ENCODE results near the gene ARHGAP32.
"Not testable (repeated sequence)": the region's sequence is repeated elsewhere in the genome, so short reads cannot be mapped to it uniquely, and the experiment has no call there.

Gene ARHGAP32

DNA sequence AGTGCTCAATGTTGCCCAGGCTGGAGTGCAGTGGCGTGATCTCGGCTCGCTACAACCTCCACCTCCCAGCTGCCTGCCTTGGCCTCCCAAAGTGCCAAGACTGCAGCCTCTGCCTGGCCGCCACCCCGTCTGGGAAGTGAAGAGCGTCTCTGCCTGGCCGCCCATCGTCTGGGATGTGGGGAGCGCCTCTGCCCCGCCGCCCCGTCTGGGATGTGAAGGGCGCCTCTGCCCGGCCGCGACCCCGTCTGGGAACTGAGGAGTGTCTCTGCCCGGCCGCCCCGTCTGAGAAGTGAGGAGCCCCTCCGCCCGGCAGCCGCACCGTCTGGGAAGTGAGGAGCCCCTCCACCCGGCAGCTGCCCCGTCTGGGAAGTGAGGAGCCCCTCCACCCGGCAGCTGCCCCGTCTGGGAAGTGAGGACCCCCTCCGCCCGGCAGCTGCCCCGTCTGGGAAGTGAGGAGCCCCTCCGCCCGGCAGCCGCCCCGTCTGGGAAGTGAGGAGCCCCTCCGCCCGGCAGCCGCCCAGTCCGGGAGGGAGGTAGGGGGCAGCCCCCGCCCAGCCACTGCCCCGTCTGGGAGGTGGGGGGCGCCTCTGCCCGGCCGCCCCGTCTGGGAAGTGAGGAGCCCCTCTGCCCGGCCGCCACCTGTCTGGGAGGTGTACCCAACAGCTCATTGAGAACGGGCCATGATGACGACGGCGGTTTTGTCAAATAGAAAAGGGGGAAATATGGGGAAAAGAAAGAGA, 63.1 kb downstream of the ARHGAP32 start:
- H3K9me3 ChIP-seq (ENCODE audit: low read length); H3K4me1 ChIP-seq (ENCODE audit: insufficient read depth, low read length); H3K27me3 ChIP-seq (ENCODE audit: insufficient read depth, low read length); H3K4me3 ChIP-seq (ENCODE audit: low read length); H2AFZ ChIP-seq (ENCODE audit: low read depth, low read length); H3K36me3 ChIP-seq (ENCODE audit: insufficient read depth, low read length): not testable (repeated sequence)

DNA sequence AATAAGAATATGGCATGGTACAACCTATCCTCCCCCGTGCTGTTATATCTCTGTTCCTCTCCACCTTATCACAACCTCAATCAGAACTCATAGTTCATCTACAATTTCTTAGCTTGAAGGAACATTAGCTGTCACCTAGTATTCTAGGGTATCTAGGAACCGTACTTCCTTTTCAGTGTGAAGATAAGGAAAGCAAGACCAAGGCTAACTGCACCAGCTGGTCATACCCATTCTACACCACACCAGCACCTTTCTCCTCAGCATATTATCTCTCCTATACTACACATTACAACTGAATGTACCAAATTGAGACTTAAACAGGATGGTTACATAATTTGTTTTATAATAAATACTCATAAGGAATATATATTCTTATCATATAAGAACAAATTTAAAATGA, 73.1 kb downstream of the ARHGAP32 start:
- Histone ChIP-seq H3K4me1 (ENCODE audit: insufficient read depth, low read length) (peaks cover 3% of the 10 kb centered on the region), H3K36me3 (ENCODE audit: insufficient read depth, low read length) (peaks cover 21% of the 10 kb centered on the region), H3K4me3 (ENCODE audit: low read length) (no peak overlapping the region), H3K9me3 (ENCODE audit: low read length) (no peaks in the 10 kb centered on the region), H3K27me3 (ENCODE audit: insufficient read depth, low read length) (no peaks in the 10 kb centered on the region), H2AFZ (ENCODE audit: low read depth, low read length) (no peak overlapping the region)

DNA sequence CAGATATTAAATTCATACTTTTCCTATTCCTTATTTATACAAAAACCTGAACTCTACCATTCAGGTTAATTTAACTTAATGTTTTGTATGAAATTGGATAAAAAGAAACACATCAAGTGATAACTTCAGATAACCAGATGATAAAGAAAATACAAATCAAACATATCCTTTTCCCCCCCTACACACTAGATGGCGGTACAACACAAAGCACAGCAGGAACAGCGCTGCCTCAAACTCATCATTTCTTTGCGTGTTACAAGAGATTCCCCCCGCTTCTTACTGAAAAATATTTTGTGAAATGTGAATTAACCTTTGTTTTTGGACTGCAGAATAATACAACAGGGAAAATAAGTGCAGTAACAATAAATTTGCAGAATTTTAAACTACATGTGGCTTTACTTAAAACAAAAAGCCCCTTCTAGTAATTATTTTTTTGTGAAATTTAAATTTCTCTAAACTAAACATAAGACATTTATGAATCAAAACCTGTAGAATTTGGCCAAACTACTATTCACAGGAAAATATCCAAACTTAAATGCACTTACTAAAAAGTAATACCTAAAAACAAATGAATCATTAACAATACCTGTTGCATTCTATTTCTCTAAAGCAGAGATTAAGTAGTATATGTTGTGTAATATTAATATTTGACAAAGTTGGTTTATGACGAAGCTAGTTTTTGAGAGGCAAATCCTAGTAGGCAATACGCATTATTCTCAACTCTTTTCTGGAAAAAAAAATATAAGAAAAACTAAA, 74.4 kb downstream of the ARHGAP32 start:
- H3K4me1 ChIP-seq (ENCODE audit: insufficient read depth, low read length), result peaks cover 3% of the 10 kb centered on the region
- H3K36me3 ChIP-seq (ENCODE audit: insufficient read depth, low read length), result peaks cover 14% of the 10 kb centered on the region
- no peak overlapping the region for H2AFZ ChIP-seq (ENCODE audit: low read depth, low read length)
- H3K9me3 ChIP-seq (ENCODE audit: low read length), result no peaks in the 10 kb centered on the region
- no peak overlapping the region for H3K4me3 ChIP-seq (ENCODE audit: low read length)
- no peaks in the 10 kb centered on the region for H3K27me3 ChIP-seq (ENCODE audit: insufficient read depth, low read length)

DNA sequence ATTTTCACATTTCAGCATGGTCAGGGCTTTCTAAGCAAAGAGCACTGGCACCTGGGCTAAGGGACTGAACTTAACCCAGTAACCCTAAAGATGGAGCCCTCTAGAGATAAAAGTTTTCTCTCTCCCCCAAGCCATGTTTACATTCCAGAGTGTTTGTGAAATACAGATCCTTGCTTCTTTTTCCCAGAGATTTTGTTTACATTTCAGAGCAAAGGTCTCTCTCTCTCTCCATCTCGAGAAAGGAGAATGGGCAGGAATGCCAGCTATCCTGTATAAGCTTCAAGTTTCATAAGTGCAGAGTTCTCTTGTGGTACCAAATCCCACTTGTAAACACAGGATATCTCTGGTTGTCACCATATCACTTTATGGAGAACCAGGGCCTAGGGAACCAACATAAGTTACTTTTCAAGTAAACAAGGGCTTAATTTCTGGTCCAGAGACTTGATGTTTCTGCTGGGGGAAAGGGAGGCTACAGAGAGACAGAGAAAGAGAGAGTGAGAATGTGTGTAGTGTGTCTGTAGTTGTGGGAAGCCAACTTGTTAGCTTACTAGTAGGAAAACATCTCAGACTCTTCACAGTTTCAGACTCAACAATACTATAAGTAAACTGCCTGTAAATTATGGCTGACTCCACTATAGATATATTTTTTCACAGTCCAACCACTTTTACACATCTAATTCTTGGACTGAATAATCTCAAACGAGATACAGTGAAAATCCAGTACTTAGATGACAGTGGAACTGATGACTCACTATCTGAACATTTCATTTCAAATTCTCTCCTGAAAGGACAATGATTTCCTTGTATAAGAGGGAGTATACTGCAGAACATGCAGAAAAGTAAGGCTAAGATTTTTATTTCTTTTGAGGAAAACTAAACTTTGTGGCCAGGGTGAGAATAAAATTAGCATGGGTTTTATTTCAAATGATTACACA, 76.2 kb downstream of the ARHGAP32 start:
- Histone ChIP-seq H3K9me3 (ENCODE audit: low read length) (no peaks in the 10 kb centered on the region), H3K27me3 (ENCODE audit: insufficient read depth, low read length) (no peaks in the 10 kb centered on the region), H3K36me3 (ENCODE audit: insufficient read depth, low read length) (peaks cover 12% of the 10 kb centered on the region), H2AFZ (ENCODE audit: low read depth, low read length) (no peak overlapping the region), H3K4me1 (ENCODE audit: insufficient read depth, low read length) (peaks cover 3% of the 10 kb centered on the region), H3K4me3 (ENCODE audit: low read length) (no peak overlapping the region)

DNA sequence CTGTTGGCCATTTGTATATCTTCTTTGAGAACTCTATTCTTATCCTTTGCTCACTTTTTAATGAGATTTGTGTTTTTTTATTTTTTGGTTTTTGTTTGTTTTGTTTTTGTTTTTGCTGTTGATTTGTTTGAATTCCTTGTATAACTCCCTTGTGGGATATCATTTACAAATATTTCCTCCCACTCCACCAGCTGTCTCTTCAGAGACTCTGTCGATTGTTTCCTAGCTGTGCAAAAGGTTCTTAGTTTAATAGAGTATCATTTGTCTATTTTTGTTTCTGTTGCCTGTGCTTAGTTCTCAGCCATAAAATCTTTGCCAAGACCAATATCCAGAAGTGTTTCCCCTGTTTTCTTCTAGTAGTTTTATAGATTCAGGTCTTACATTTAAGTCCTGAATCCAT, 82.4 kb downstream of the ARHGAP32 start:
- Histone ChIP-seq H3K4me1 (ENCODE audit: insufficient read depth, low read length) (peaks cover under 1% of the 10 kb centered on the region), H3K36me3 (ENCODE audit: insufficient read depth, low read length) (peaks cover 4% of the 10 kb centered on the region), H3K27me3 (ENCODE audit: insufficient read depth, low read length) (no peaks in the 10 kb centered on the region), H3K4me3 (ENCODE audit: low read length) (no peak overlapping the region), H3K9me3 (ENCODE audit: low read length) (peaks cover 5% of the 10 kb centered on the region), H2AFZ (ENCODE audit: low read depth, low read length) (no peak overlapping the region)

DNA sequence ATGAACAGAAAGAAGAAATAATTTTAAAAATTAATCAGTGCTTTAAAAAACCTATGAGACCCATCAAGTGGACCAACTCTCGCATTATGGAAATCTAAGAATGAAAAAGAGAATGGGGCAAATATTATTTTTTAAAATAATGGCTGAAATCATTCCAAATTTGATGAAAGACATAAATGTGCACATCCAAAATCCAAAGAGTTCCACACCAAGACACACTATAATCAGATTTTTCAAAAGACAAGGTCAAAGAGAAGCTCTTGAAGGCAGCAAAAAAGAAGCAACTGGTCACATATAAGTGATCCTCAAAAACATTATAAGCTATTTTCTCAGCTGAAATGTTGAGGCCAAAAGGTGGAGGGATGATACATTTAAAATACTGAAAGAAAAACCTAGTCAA, 85.3 kb downstream of the ARHGAP32 start:
- H2AFZ ChIP-seq (ENCODE audit: low read depth, low read length), result no peak overlapping the region
- H3K27me3 ChIP-seq (ENCODE audit: insufficient read depth, low read length), result no peaks in the 10 kb centered on the region
- H3K9me3 ChIP-seq (ENCODE audit: low read length), result peaks cover 9% of the 10 kb centered on the region
- H3K36me3 ChIP-seq (ENCODE audit: insufficient read depth, low read length), result no peaks in the 10 kb centered on the region
- H3K4me1 ChIP-seq (ENCODE audit: insufficient read depth, low read length), result peaks cover under 1% of the 10 kb centered on the region
- H3K4me3 ChIP-seq (ENCODE audit: low read length), result no peak overlapping the region

DNA sequence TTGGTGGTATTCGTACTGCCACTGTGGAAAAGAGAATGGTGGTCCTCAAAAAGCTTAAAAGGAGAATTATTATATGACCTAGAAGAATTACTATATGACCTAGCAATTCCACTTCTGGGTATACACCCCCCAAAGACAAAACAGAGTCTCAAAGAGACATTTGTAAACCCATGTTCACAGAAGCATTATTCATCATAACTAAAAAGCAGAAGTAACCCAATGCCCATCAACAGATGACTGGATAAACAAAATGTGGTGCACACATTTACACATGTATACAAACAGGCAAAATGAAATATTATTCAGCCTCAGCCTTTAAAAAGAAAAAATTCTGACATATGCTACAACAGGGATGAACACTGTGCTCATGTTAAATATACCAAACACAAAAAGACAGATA, 89.4 kb downstream of the ARHGAP32 start:
- Histone ChIP-seq H3K9me3 (ENCODE audit: low read length) (peaks cover 7% of the 10 kb centered on the region), H3K36me3 (ENCODE audit: insufficient read depth, low read length) (no peaks in the 10 kb centered on the region), H2AFZ (ENCODE audit: low read depth, low read length) (no peak overlapping the region), H3K4me3 (ENCODE audit: low read length) (no peak overlapping the region), H3K27me3 (ENCODE audit: insufficient read depth, low read length) (no peaks in the 10 kb centered on the region), H3K4me1 (ENCODE audit: insufficient read depth, low read length) (peaks cover 3% of the 10 kb centered on the region)

DNA sequence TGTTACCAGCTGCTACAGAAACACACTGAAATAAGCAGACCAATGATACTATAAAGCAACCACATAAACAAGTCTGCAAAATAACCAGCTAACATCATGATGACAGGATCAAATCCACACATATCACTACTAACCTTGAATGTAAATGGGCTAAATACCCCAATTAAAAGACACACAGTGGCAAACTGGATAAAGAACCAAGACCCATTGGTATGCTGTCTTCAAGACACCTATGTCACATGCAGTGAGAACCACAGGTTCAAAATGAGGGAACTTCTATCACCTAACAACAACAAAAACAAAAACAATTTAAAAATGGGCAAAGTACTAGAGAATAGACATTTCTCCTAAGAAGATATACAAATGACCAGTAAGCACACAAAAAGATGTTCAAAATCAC, 89.9 kb downstream of the ARHGAP32 start:
- peaks cover 3% of the 10 kb centered on the region for H3K4me1 ChIP-seq (ENCODE audit: insufficient read depth, low read length)
- no peaks in the 10 kb centered on the region for H3K36me3 ChIP-seq (ENCODE audit: insufficient read depth, low read length)
- no peak overlapping the region for H2AFZ ChIP-seq (ENCODE audit: low read depth, low read length)
- H3K4me3 ChIP-seq (ENCODE audit: low read length), result no peak overlapping the region
- H3K27me3 ChIP-seq (ENCODE audit: insufficient read depth, low read length), result no peaks in the 10 kb centered on the region
- H3K9me3 ChIP-seq (ENCODE audit: low read length), result peaks cover 7% of the 10 kb centered on the region

DNA sequence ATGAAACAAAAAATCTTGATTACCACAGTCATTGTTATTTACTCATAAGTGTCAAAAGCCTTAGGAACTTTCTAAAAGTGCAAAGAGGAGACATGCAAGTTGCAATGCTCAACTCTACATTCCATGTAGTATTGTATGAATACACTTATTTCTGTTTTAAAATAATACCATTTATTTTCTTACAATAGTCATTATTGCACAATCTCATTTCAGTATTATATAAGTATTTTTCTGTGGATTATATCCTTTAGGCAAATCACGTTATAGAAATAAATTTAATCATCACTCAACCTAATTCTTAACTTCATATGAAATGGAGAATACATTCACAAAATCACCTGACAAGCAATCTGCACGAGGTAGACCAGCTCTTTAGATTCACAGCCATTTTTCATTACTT, 98.8 kb downstream of the ARHGAP32 start:
- no peak overlapping the region for H2AFZ ChIP-seq (ENCODE audit: low read depth, low read length)
- no peak overlapping the region for H3K4me3 ChIP-seq (ENCODE audit: low read length)
- H3K27me3 ChIP-seq (ENCODE audit: insufficient read depth, low read length), result no peaks in the 10 kb centered on the region
- H3K36me3 ChIP-seq (ENCODE audit: insufficient read depth, low read length), result peaks cover 10% of the 10 kb centered on the region
- no peaks in the 10 kb centered on the region for H3K4me1 ChIP-seq (ENCODE audit: insufficient read depth, low read length)
- H3K9me3 ChIP-seq (ENCODE audit: low read length), result no peaks in the 10 kb centered on the region

DNA sequence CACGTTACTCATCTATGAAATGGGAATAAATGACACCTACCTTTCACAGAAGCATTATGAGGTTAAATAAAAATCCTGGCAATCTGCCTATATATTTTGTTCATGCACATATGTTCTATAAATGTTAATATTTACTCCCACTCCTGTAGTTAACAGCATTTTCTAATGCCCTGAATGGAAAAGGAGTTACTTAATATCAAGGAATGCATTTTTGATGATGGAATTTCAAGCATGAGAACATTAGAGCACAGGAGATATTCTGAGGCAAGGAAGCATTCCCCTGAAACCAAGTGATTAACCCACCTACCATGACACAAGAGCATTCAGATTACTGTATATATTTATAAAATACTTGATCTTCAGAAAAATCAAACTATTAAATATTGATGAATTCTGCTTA, 102.1 kb downstream of the ARHGAP32 start:
- no peaks in the 10 kb centered on the region for H3K27me3 ChIP-seq (ENCODE audit: insufficient read depth, low read length)
- H2AFZ ChIP-seq (ENCODE audit: low read depth, low read length), result no peak overlapping the region
- H3K36me3 ChIP-seq (ENCODE audit: insufficient read depth, low read length), result peaks cover 16% of the 10 kb centered on the region
- no peak overlapping the region for H3K4me3 ChIP-seq (ENCODE audit: low read length)
- H3K9me3 ChIP-seq (ENCODE audit: low read length), result no peaks in the 10 kb centered on the region
- no peaks in the 10 kb centered on the region for H3K4me1 ChIP-seq (ENCODE audit: insufficient read depth, low read length)

DNA sequence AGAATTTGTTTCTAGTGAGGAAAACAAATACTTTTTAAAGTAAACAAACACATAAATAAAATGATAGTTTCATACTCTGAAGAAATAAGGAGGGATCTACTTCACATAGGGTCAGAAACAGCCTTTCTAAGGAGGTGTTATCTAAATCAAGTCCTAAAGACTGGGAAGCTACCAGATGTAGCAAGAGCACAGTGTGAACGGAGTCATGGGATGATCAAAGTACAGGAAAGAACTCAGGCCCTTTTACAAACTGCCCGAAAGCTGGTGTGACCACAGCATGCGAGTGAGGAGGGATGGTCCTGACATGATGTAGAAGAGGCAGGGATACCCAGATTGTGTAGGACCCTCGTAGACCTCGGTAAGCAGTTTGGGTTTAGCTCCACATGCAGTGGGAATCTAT, 102.8 kb downstream of the ARHGAP32 start:
- Histone ChIP-seq H3K9me3 (ENCODE audit: low read length) (peaks cover 3% of the 10 kb centered on the region), H3K4me3 (ENCODE audit: low read length) (no peak overlapping the region), H2AFZ (ENCODE audit: low read depth, low read length) (no peak overlapping the region), H3K36me3 (ENCODE audit: insufficient read depth, low read length) (peaks cover 18% of the 10 kb centered on the region), H3K4me1 (ENCODE audit: insufficient read depth, low read length) (no peaks in the 10 kb centered on the region), H3K27me3 (ENCODE audit: insufficient read depth, low read length) (no peaks in the 10 kb centered on the region)

DNA sequence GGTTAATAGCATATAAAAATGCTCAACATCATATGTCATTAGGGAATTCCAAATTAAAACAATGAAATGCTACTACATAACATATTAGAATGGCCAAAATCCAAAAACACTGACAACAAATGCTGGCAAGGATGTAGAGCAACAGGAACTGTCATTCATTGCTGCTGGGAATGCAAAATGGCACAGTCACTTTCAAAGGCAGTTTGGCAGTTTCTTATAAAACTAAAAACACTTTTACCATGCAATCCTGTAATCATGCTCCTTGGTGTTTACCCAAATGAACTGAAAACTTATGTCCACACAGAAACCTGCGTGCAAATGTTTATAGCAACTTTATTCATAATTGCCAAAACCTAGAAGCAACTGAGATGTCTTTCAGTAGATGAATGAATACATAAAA, 105.1 kb downstream of the ARHGAP32 start:
- H3K4me3 ChIP-seq (ENCODE audit: low read length), result no peak overlapping the region

DNA sequence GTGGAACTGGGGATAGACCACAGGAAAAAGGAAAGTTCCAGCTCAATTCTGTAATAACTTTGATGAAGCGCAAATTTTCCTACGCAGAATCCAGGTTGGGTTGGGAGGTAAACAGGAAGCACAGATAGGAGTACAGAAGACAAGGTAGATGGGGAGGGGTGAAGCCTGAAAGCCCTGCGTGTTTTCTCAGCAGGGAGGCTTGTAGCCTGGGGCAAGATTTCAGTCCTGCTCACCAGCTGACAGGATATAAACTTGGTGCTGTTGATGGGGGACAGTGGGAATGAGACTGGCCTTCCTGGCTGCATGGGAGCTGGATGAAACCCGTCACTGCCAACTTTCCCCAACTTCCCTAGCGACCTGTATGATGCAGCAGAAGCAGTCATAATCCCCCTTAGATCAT, 114.9 kb downstream of the ARHGAP32 start:
- Histone ChIP-seq H3K9me3 (ENCODE audit: low read length) (peaks cover 3% of the 10 kb centered on the region), H3K36me3 (ENCODE audit: insufficient read depth, low read length) (no peaks in the 10 kb centered on the region), H3K4me1 (ENCODE audit: insufficient read depth, low read length) (no peaks in the 10 kb centered on the region), H3K4me3 (ENCODE audit: low read length) (no peak overlapping the region), H2AFZ (ENCODE audit: low read depth, low read length) (no peak overlapping the region), H3K27me3 (ENCODE audit: insufficient read depth, low read length) (no peaks in the 10 kb centered on the region)

More for the DNA sequence above, 105.1 kb downstream of the ARHGAP32 start:
- H2AFZ ChIP-seq (ENCODE audit: low read depth, low read length), result no peak overlapping the region
- peaks cover 8% of the 10 kb centered on the region for H3K36me3 ChIP-seq (ENCODE audit: insufficient read depth, low read length)
- no peaks in the 10 kb centered on the region for H3K4me1 ChIP-seq (ENCODE audit: insufficient read depth, low read length)
- no peaks in the 10 kb centered on the region for H3K27me3 ChIP-seq (ENCODE audit: insufficient read depth, low read length)
- peaks cover 6% of the 10 kb centered on the region for H3K9me3 ChIP-seq (ENCODE audit: low read length)

Measured in neuron (in vitro differentiated cells).